WTC11 (cell line): ENCODE measurements around the gene AKR7A2. TPM values are rescaled to one million over a fixed set of nuclear protein-coding genes. Genes with fewer than 3 reads are reported as not detected.
A peak's percentile ranks its signal among the peaks of the same experiment; 100 is the strongest.

ENCODE experiments used
- ATAC-seq: fragments of 200-7000 bp; cut with Tn5 transposase; 2 replicates; pipeline ENCODE4 v1.10.0; 2021; ENCODE audit warnings: mild to moderate bottlenecking, moderate library complexity
- Bru-seq: library from RNA; stranded (reverse); fragments of 400-500 nt; gene quantifications from one replicate; lab custom pipeline; 2021; lab: Mats Ljungman, UMichigan
- CTCF ChIA-PET: fragments of 300-600 bp; sonication (Branson Sonifier 250); formaldehyde crosslinking; loops from one replicate; lab custom pipeline; 2021; ENCODE audit warnings: antibody characterized with exemption; lab: Charles Lee
- POLR2A ChIA-PET: fragments of 350-600 bp; sonication (Branson Sonifier 250); formaldehyde crosslinking; loops from one replicate; lab custom pipeline; 2021; ENCODE audit warnings: antibody characterized with exemption; lab: Charles Lee
- DNase-seq: peaks from one replicate; pipeline ENCODE4 v3.0.0; 2021; ENCODE audit warnings: low spot score
- H3K27ac Mint-ChIP-seq: 2 replicates; pipeline ENCODE4 v1.8.0; 2021; ENCODE audit warnings: mixed read lengths
- H3K27me3 Mint-ChIP-seq: 2 replicates; pipeline ENCODE4 v1.8.0; 2021; ENCODE audit warnings: low read depth, mild to moderate bottlenecking, moderate library complexity, mixed read lengths
- H3K36me3 Mint-ChIP-seq: 2 replicates; pipeline ENCODE4 v1.8.0; 2021; ENCODE audit warnings: mixed read lengths
- H3K4me1 Mint-ChIP-seq: 2 replicates; pipeline ENCODE4 v1.8.0; 2022; ENCODE audit warnings: mixed read lengths
- H3K4me3 Mint-ChIP-seq: 2 replicates; pipeline ENCODE4 v1.8.0; 2021; ENCODE audit warnings: mild to moderate bottlenecking, moderate library complexity, mixed read lengths
- H3K9me3 Mint-ChIP-seq: 2 replicates; pipeline ENCODE4 v1.8.0; 2021; ENCODE audit warnings: mixed read lengths
- AFF4 ChIP-seq: sonication (generic); formaldehyde crosslinking; IDR thresholded peaks from 2 replicates; pipeline ENCODE4 v1.8.1; 2023; ENCODE audit warnings: mild to moderate bottlenecking, missing genetic modification reagents, borderline replicate concordance
- ARID4B ChIP-seq: sonication (generic); formaldehyde crosslinking; IDR thresholded peaks from 2 replicates; pipeline ENCODE4 v1.8.0; 2023; ENCODE audit warnings: missing genetic modification reagents, mild to moderate bottlenecking, borderline replicate concordance
- ATF1 ChIP-seq: sonication (generic); formaldehyde crosslinking; IDR thresholded peaks from 2 replicates; pipeline ENCODE4 v1.8.1; 2023; ENCODE audit warnings: mild to moderate bottlenecking, moderate library complexity, missing genetic modification reagents
- ATF6 ChIP-seq: sonication (generic); formaldehyde crosslinking; IDR thresholded peaks from 2 replicates; pipeline ENCODE4 v1.8.1; 2023; ENCODE audit warnings: mild to moderate bottlenecking, missing genetic modification reagents
- CBFB ChIP-seq: sonication (generic); formaldehyde crosslinking; IDR thresholded peaks from 2 replicates; pipeline ENCODE4 v1.8.1; 2022; ENCODE audit warnings: mild to moderate bottlenecking, low read depth, missing genetic modification reagents
- CDX4 ChIP-seq: fragments of 250-450 bp; sonication (Bioruptor Pico); IDR thresholded peaks from 2 replicates; pipeline ENCODE4 v1.9.0; 2021; ENCODE audit warnings: moderate library complexity, mild to moderate bottlenecking, inconsistent platforms, borderline replicate concordance
- CREM ChIP-seq: sonication (generic); formaldehyde crosslinking; IDR thresholded peaks from 2 replicates; pipeline ENCODE4 v1.8.1; 2022; ENCODE audit warnings: mild to moderate bottlenecking, missing genetic modification reagents, moderate library complexity
- ERG ChIP-seq: fragments of 250-450 bp; sonication (Bioruptor Pico); IDR thresholded peaks from 2 replicates; pipeline ENCODE4 v1.8.0; 2021; ENCODE audit warnings: mild to moderate bottlenecking
- ESRRA ChIP-seq: sonication (generic); formaldehyde crosslinking; IDR thresholded peaks from 2 replicates; pipeline ENCODE4 v1.8.1; 2022; ENCODE audit warnings: mild to moderate bottlenecking, missing genetic modification reagents, borderline replicate concordance
- FOXP4 ChIP-seq: sonication (generic); formaldehyde crosslinking; IDR thresholded peaks from 2 replicates; pipeline ENCODE4 v1.8.0; 2022; ENCODE audit warnings: mild to moderate bottlenecking, missing genetic modification reagents
- JAZF1 ChIP-seq: fragments of 250-450 bp; sonication (Bioruptor Pico); IDR thresholded peaks from 2 replicates; pipeline ENCODE4 v1.9.0; 2021; ENCODE audit warnings: moderate library complexity, mild to moderate bottlenecking, inconsistent platforms
- MXD4 ChIP-seq: fragments of 250-450 bp; sonication (Bioruptor Pico); IDR thresholded peaks from 2 replicates; pipeline ENCODE4 v1.8.0; 2021; ENCODE audit warnings: mild to moderate bottlenecking, moderate library complexity, borderline replicate concordance
- NFATC4 ChIP-seq: fragments of 250-450 bp; sonication (Bioruptor Pico); IDR thresholded peaks from 2 replicates; pipeline ENCODE4 v1.9.0; 2021; ENCODE audit warnings: mild to moderate bottlenecking
- PRRX2 ChIP-seq: fragments of 250-450 bp; sonication (Bioruptor Pico); IDR thresholded peaks from 2 replicates; pipeline ENCODE4 v1.8.0; 2021; ENCODE audit warnings: mild to moderate bottlenecking
- SMAD4 ChIP-seq: sonication (generic); formaldehyde crosslinking; IDR thresholded peaks from 2 replicates; pipeline ENCODE4 v1.8.0; 2022; ENCODE audit warnings: mild to moderate bottlenecking, missing genetic modification reagents
- ZNF232 ChIP-seq: sonication (generic); formaldehyde crosslinking; IDR thresholded peaks from 2 replicates; pipeline ENCODE4 v1.8.0; 2022; ENCODE audit warnings: mild to moderate bottlenecking, missing genetic modification reagents
- ZSCAN18 ChIP-seq: fragments of 250-450 bp; sonication (Bioruptor Pico); IDR thresholded peaks from 2 replicates; pipeline ENCODE4 v2.1.2; 2022; ENCODE audit warnings: mild to moderate bottlenecking, moderate library complexity
- long read RNA-seq, 3 experiments: library from RNA in 1 of 3; library from capped mRNA in 1 of 3; library from polyadenylated mRNA in 1 of 3; unstranded in 2 of 3; stranded (forward) in 1 of 3; transcript quantifications; one replicate each; pipeline ENCODE4 v2.0.0, GENCODE V29; 2021
- total RNA-seq: library from RNA; stranded (reverse); gene quantifications from 3 replicates; pipeline ENCODE4 v1.2.3, GENCODE V29; 2021

Gene AKR7A2
- total RNA-seq (43.4 to 51.6 TPM (median 50.6 TPM) in 3 replicates), Bru-seq, nascent RNA (percentile 75 among the genes with signal in this experiment)
- long read RNA-seq, experiment 1, transcript AKR7A2-201 (7 exons, 1,362 nt): major isoform, 90 of 96 reads
- long read RNA-seq, experiment 1, partial matches to known transcripts: 1 of 96 reads
- long read RNA-seq, experiment 1, other reads (novel, unspliced or antisense): 5 of 96 reads
- long read RNA-seq, experiment 2, transcript AKR7A2-201 (7 exons, 1,362 nt): major isoform, 62 of 73 reads
- long read RNA-seq, experiment 2, partial matches to known transcripts: 8 of 73 reads
- long read RNA-seq, experiment 2, other reads (novel, unspliced or antisense): 3 of 73 reads
- long read RNA-seq, experiment 3, partial matches to known transcripts: 1 of 1 reads
- long read RNA-seq, experiment 3, other reads (novel, unspliced or antisense): 0 of 1 reads

GRCh38 chr1:19311931-19312781, at the start of gene AKR7A2, which contains the start of gene SLC66A1:
Gene AKR7A2 (minus strand): TSS chr1:19312144. CDS start chr1:19312124, 20 bp downstream.
Gene SLC66A1 (plus strand): TSS chr1:19312326. CDS start chr1:19317678, 5,352 bp downstream.
- POLR2A ChIA-PET: interaction anchor here (1.3 kb wide), 1 partner anchor 61 kb away, joined by 4 read pairs; the partner anchor contains the start of genes EMC1 and MRTO4
- ATAC-seq: peak; percentile 95
- DNase-seq: peak; percentile 92
- CTCF ChIA-PET: interaction anchor here (0.5 to 1.5 kb wide), 8 partner anchors 14 to 369 kb away, joined by 3 to 5 read pairs (median 4); no protein-coding TSS in a partner anchor
- Mint-ChIP-seq H3K36me3 (peaks cover 13% of the 10 kb centered on the region), H3K27me3 (peaks cover 6% of the 10 kb centered on the region), H3K4me1 (peaks cover 13% of the 10 kb centered on the region), H3K27ac (no peak within 1 kb of the TSS), H3K4me3 (peak within 1 kb of the TSS; percentile 94), H3K9me3 (no peaks in the 10 kb centered on the region)
- no peak for TF ChIP-seq PRRX2 (CRISPR knock-in tag)
- TF ChIP-seq CREM (CRISPR knock-in tag): peak; percentile 55; the same call in 1 of the 2 replicates
- no peak for TF ChIP-seq ERG (CRISPR knock-in tag)
- no peak for TF ChIP-seq NFATC4
- no peak for TF ChIP-seq SMAD4 (CRISPR knock-in tag)
- no peak for TF ChIP-seq CDX4 (CRISPR knock-in tag)
- no peak for TF ChIP-seq ESRRA (CRISPR knock-in tag)
- no peak for TF ChIP-seq AFF4 (CRISPR knock-in tag)
- TF ChIP-seq ATF1: 0 out of 2 replicates have a peak, but pooled peaks have one; percentile 59
- TF ChIP-seq ATF6: no peak
- peak; percentile 67; the same call in 1 of the 2 replicates for TF ChIP-seq FOXP4
- no peak for TF ChIP-seq JAZF1 (CRISPR knock-in tag)
- TF ChIP-seq CBFB: no peak
- TF ChIP-seq ZNF232 (CRISPR knock-in tag): no peak; the same call in 1 of the 2 replicates
- TF ChIP-seq MXD4 (CRISPR knock-in tag): no peak
- no peak for TF ChIP-seq ARID4B (CRISPR knock-in tag)
- TF ChIP-seq ZSCAN18 (CRISPR knock-in tag): no peak
